ENCODE results near the gene NME7. TPM values are rescaled to one million over a fixed set of nuclear protein-coding genes. Genes with fewer than 3 reads are reported as not detected.

Gene NME7
- total RNA-seq, 4 donors from 2014 or later: 3.7 to 8.4 (median 5.5) TPM

DNA sequence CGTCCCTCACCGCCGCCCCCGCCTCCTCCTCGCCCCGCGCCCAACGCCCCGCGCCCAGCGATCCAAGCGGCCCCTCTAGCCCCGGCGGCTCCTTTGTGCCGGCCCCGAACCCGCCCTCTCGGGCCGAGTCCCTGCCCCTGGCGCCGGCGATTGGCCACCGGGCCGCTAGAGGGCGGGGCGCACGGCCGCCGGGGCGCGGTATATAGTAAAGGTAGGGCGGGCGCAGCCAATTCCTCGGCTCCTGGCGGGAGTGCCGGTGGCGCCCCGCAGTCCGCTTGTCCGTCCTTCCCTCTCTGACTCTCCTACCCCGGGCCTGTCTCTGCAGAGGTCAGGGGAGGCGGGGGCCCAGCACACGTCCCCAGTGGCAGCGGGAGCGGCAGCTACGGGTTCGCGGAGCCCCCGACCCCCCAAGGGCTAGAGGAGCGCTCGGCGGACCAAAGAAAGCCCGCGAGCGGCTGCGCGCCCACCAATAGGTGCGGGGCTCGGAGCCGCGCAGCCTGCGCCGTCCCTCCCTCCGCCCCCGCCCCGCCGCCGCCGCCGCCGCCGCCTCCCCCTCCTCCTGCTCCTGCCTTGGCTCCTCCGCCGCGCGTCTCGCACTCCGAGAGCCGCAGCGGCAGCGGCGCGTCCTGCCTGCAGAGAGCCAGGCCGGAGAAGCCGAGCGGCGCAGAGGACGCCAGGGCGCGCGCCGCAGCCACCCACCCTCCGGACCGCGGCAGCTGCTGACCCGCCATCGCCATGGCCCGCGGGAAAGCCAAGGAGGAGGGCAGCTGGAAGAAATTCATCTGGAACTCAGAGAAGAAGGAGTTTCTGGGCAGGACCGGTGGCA lies 261.3 kb downstream of the NME7 start, which contains the start of gene ATP1B1:
Gene ATP1B1 (plus strand): TSS at position 596 of the 826 bp plus-strand sequence. CDS start 140 bp downstream, at position 736.
- H3K27ac ChIP-seq: peak within 1 kb of the TSS; percentile 93 to 99 (median 96)
- intact Hi-C loops (cut with DNase I; ENCODE audit: low total_unique reads) (loop anchor here (2.0 to 5.0 kb wide), 3 partner anchors 81 to 380 kb away; partner anchors contain the start of gene BLZF1), in situ Hi-C loops (cut with MboI; ENCODE audit: low sequenced_read_pairs in 4 of 4) (loop anchor here in 3 of 4 donors (25.0 kb wide), 3 partner anchors 381 to 1169 kb away; partner anchors contain the start of genes SLC19A2 (in 2 of the 3), DCAF6 (in 1 of the 3) and MPC2 (in 1 of the 3))
- peak; percentile 97 to 99 for TF ChIP-seq POLR2A (IDR thresholded peaks at IDR 0.05)
- TF ChIP-seq, protein P1, sequence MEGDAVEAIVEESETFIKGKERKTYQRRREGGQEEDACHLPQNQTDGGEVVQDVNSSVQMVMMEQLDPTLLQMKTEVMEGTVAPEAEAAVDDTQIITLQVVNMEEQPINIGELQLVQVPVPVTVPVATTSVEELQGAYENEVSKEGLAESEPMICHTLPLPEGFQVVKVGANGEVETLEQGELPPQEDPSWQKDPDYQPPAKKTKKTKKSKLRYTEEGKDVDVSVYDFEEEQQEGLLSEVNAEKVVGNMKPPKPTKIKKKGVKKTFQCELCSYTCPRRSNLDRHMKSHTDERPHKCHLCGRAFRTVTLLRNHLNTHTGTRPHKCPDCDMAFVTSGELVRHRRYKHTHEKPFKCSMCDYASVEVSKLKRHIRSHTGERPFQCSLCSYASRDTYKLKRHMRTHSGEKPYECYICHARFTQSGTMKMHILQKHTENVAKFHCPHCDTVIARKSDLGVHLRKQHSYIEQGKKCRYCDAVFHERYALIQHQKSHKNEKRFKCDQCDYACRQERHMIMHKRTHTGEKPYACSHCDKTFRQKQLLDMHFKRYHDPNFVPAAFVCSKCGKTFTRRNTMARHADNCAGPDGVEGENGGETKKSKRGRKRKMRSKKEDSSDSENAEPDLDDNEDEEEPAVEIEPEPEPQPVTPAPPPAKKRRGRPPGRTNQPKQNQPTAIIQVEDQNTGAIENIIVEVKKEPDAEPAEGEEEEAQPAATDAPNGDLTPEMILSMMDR (IDR thresholded peaks at IDR 0.05 in 4 of 5, conservative IDR thresholded peaks at IDR 0.05 in 1 of 5): peak; percentile 52 to 94 (median 83)
- peaks cover 18 to 25% of the 10 kb centered on the region in 2 donors for H3K4me1 ChIP-seq
- DNase-seq (peak; percentile 82 to 89), ATAC-seq (peak; percentile 57 to 64)
- peaks cover 0 to 13% of the 10 kb centered on the region in 2 donors for H3K36me3 ChIP-seq
- peak within 1 kb of the TSS; percentile 65 to 94 (median 77) for H3K4me3 ChIP-seq
- H3K27me3 ChIP-seq: no peaks in the 10 kb centered on the region
- H3K9me3 ChIP-seq: no peaks in the 10 kb centered on the region

DNA sequence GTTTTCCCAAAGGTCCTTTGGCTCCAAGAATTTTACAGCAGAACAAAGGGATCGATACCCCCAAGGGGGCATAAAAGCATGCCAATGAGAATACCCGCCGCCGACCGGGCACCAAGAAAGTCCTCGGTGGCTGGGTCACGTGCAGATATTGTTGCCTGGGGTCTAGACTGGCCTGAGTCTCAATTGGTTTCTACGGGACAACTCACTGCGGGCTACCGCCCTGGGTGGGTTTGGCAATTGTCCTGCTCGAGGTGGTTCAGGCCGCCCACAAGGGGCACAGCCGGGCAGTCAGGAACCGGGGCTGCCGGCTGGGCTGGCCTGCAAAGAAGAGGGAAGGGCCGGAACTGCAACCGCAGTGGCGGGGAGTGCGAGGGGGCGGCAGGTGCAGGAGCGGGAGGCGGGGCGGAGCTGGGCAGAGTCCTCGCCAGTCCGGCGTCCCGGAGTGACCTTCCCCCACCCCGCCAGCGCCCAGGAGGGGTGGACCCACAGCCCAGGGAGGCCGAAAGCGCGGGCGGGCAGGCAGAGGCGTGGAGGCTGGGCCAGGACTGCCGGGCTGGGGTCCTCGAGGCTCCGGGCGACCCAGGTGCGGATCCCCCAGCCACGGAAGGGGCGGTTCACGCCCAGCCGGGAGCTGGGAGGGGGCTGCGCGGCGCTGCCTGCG lies 262.0 kb downstream of the NME7 start:
- TF ChIP-seq, protein P1 (IDR thresholded peaks at IDR 0.05 in 4 of 5, conservative IDR thresholded peaks at IDR 0.05 in 1 of 5): peak in 1 of 5 experiments; percentile 22
- TF ChIP-seq POLR2A (IDR thresholded peaks at IDR 0.05): no peak
- H3K4me3 ChIP-seq: peak overlapping the region; percentile 65 to 94 (median 77)
- intact Hi-C loops (cut with DNase I; ENCODE audit: low total_unique reads): loop anchor here (2.0 to 5.0 kb wide), 3 partner anchors 82 to 381 kb away; partner anchors contain the start of gene BLZF1
- ATAC-seq (peak; percentile 30 to 43), DNase-seq (peak; percentile 86 to 94)
- no peaks in the 10 kb centered on the region for H3K27me3 ChIP-seq
- peak overlapping the region; percentile 93 to 99 (median 96) for H3K27ac ChIP-seq
- no peaks in the 10 kb centered on the region for H3K9me3 ChIP-seq
- H3K4me1 ChIP-seq: peaks cover 10 to 18% of the 10 kb centered on the region in 2 donors
- peaks cover 0 to 12% of the 10 kb centered on the region in 2 donors for H3K36me3 ChIP-seq
- in situ Hi-C loops (cut with MboI; ENCODE audit: low sequenced_read_pairs in 4 of 4): loop anchor here in 3 of 4 donors (25.0 kb wide), 3 partner anchors 382 to 1168 kb away; partner anchors contain the start of genes SLC19A2 (in 2 of the 3), DCAF6 (in 1 of the 3) and MPC2 (in 1 of the 3)

- H3K4me1 ChIP-seq: peaks cover 5 to 13% of the 10 kb centered on the region in 2 donors
- peak overlapping the region; percentile 65 to 94 (median 77) for H3K4me3 ChIP-seq
- intact Hi-C loops (cut with DNase I; ENCODE audit: low total_unique reads): loop anchor here (5.0 kb wide), 1 partner anchor 82 kb away; no protein-coding TSS in a partner anchor
Observed at GRCh38 chr1:169105087-169105433, 262.5 kb downstream of the NME7 start.

DNA sequence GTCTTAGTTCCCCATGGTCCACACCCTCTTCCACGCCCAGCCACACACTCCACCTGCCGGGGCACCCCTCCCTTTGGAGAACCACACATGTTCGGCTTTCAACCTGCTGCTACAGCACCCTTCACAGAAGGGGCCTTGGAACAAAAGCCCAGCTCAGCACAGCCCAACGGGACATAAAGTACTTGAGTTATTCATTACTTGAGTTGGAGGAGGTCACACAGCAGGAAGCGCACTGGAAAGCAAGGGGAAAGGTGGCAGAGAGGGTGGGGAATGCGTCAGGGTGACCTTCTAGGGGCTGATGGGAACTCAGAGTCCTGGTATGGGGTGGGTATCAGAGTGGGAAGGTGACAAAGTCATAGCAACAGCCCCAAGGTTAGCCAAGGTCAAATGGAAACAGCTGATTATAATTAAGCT lies 264.1 kb downstream of the NME7 start:
- in situ Hi-C loops (cut with MboI; ENCODE audit: low sequenced_read_pairs in 4 of 4) (loop anchor here in 3 of 4 donors (25.0 kb wide), 3 partner anchors 384 to 1166 kb away; partner anchors contain the start of genes SLC19A2 (in 2 of the 3), DCAF6 (in 1 of the 3) and MPC2 (in 1 of the 3)), intact Hi-C loops (cut with DNase I; ENCODE audit: low total_unique reads) (no loop called here)

More at GRCh38 chr1:169105087-169105433, 262.5 kb downstream of the NME7 start:
- TF ChIP-seq, protein P1 (IDR thresholded peaks at IDR 0.05 in 4 of 5, conservative IDR thresholded peaks at IDR 0.05 in 1 of 5): no peak
- no peak for TF ChIP-seq POLR2A (IDR thresholded peaks at IDR 0.05)
- no peak for ATAC-seq
- Histone ChIP-seq H3K27ac (peak overlapping the region; percentile 93 to 99 (median 96)), H3K36me3 (peaks cover 0 to 12% of the 10 kb centered on the region in 2 donors), H3K27me3 (no peaks in the 10 kb centered on the region), H3K9me3 (no peaks in the 10 kb centered on the region)
- no peak for DNase-seq
- in situ Hi-C loops (cut with MboI; ENCODE audit: low sequenced_read_pairs in 4 of 4): loop anchor here in 3 of 4 donors (25.0 kb wide), 3 partner anchors 382 to 1168 kb away; partner anchors contain the start of genes SLC19A2 (in 2 of the 3), DCAF6 (in 1 of the 3) and MPC2 (in 1 of the 3)

More for the DNA sequence above, 264.1 kb downstream of the NME7 start:
- ATAC-seq (no peak), DNase-seq (no peak)
- Histone ChIP-seq H3K4me3 (no peak overlapping the region), H3K27me3 (no peaks in the 10 kb centered on the region), H3K9me3 (no peaks in the 10 kb centered on the region), H3K27ac (peak overlapping the region in 2 of 4 donors; percentile 33 to 39), H3K4me1 (peaks cover 3 to 7% of the 10 kb centered on the region in 2 donors), H3K36me3 (peaks cover 0 to 7% of the 10 kb centered on the region in 2 donors)
- TF ChIP-seq POLR2A (IDR thresholded peaks at IDR 0.05): no peak
- TF ChIP-seq, protein P1 (IDR thresholded peaks at IDR 0.05 in 4 of 5, conservative IDR thresholded peaks at IDR 0.05 in 1 of 5): no peak

All from gastrocnemius medialis (tissue), 4 donors.